Parathyroid adenoma (tissue), 2 donors: Measurements from ENCODE around the gene SERPIND1.

Experiments used
- H2AFZ ChIP-seq: fragments of 300-600 bp; sonication (generic); one replicate; pipeline ENCODE4 v1.7.0; 2017; ENCODE audit warnings: antibody characterized with exemption, mild to moderate bottlenecking
- H3K27ac ChIP-seq: fragments of 300-600 bp; sonication (generic); one replicate; pipeline ENCODE4 v1.7.0; 2017
- H3K27me3 ChIP-seq: fragments of 300-600 bp; sonication (generic); one replicate; pipeline ENCODE4 v1.7.0; 2017; ENCODE audit warnings: low read length; ENCODE audit not compliant: control insufficient read depth, insufficient read depth
- H3K36me3 ChIP-seq: fragments of 300-600 bp; sonication (generic); one replicate; pipeline ENCODE4 v1.7.0; 2017; ENCODE audit warnings: low read length; ENCODE audit not compliant: control insufficient read depth, insufficient read depth
- H3K4me1 ChIP-seq: fragments of 300-600 bp; sonication (generic); one replicate; pipeline ENCODE4 v1.7.0; 2017; ENCODE audit warnings: control low read depth
- H3K4me2 ChIP-seq: fragments of 300-600 bp; sonication (generic); one replicate; pipeline ENCODE4 v1.7.0; 2017; ENCODE audit warnings: low read length
- H3K4me3 ChIP-seq: fragments of 300-600 bp; sonication (generic); one replicate; pipeline ENCODE4 v1.7.0; 2017; ENCODE audit warnings: low read depth, low read length
- H3K79me2 ChIP-seq: fragments of 300-600 bp; sonication (generic); one replicate; pipeline ENCODE4 v1.7.0; 2017; ENCODE audit warnings: control low read depth
- H3K9ac ChIP-seq: fragments of 300-600 bp; sonication (generic); one replicate; pipeline ENCODE4 v1.7.0; 2017; ENCODE audit warnings: mild to moderate bottlenecking
- H3K9me3 ChIP-seq: fragments of 300-600 bp; sonication (generic); one replicate; pipeline ENCODE4 v1.7.0; 2017; ENCODE audit warnings: low read length; ENCODE audit not compliant: control insufficient read depth
- TF ChIP-seq, protein P1 (sequence below): fragments of 300-600 bp; sonication (generic); IDR thresholded peaks from one replicate; pipeline ENCODE4 v1.7.0; 2017; ENCODE audit warnings: antibody characterized with exemption, mild to moderate bottlenecking
- donor health status: primary hyperparathyroidism.

Gene SERPIND1

DNA sequence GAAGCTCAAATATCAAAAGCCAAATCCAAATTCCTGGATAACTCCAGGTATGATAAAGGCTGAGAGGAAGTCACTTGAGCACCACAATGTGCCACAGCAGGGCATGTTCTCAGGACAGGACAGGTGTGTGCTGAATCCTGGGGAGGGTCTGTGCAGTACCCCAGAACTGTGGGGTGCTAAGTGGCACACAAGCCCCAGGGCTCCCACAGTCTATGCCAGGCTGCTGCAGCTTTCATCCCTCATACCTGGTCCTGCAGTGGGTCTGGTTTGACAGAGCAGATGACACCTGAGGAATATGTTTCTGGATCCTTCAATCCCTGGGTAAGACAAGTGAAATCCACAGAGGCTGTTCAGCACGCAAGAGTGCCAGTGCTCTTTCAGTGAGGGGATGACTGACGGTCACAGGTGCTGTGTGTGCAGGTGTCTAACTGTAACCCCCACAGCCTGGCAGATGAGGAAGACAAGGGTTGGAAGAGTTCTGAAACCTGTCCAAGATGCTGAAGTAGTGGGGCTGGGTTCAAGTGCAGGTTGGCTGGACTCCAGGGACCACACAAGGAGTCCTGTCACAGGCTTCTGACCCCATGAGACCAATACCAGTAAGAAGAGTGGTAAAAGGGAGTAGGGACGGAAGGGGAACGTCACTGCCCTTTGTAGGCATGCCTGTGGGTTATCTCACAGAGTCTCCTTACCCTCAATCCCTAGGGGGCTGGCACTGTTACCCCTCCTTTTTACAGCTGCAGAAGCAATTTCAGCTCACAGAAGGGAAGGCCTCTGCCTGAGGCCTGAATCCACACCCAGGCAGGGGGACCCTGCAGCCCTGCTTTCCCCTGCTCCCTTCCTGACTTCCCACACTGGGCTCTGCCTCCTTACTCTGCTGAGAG is 14.1 kb downstream of the SERPIND1 start:
- Histone ChIP-seq H3K79me2 (no peaks in the 10 kb centered on the region), H3K4me2 (no peak overlapping the region), H3K9ac (no peak overlapping the region), H3K4me3 (no peak overlapping the region), H2AFZ (no peak overlapping the region), H3K27ac (no peak overlapping the region), H3K36me3 (no peaks in the 10 kb centered on the region), H3K4me1 (no peaks in the 10 kb centered on the region), H3K27me3 (no peaks in the 10 kb centered on the region), H3K9me3 (no peaks in the 10 kb centered on the region)
- TF ChIP-seq, protein P1, sequence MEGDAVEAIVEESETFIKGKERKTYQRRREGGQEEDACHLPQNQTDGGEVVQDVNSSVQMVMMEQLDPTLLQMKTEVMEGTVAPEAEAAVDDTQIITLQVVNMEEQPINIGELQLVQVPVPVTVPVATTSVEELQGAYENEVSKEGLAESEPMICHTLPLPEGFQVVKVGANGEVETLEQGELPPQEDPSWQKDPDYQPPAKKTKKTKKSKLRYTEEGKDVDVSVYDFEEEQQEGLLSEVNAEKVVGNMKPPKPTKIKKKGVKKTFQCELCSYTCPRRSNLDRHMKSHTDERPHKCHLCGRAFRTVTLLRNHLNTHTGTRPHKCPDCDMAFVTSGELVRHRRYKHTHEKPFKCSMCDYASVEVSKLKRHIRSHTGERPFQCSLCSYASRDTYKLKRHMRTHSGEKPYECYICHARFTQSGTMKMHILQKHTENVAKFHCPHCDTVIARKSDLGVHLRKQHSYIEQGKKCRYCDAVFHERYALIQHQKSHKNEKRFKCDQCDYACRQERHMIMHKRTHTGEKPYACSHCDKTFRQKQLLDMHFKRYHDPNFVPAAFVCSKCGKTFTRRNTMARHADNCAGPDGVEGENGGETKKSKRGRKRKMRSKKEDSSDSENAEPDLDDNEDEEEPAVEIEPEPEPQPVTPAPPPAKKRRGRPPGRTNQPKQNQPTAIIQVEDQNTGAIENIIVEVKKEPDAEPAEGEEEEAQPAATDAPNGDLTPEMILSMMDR: no peak

- no peak overlapping the region for H2AFZ ChIP-seq
- no peaks in the 10 kb centered on the region for H3K27me3 ChIP-seq
- no peak overlapping the region for H3K9ac ChIP-seq
- H3K4me1 ChIP-seq: no peaks in the 10 kb centered on the region
- no peak overlapping the region for H3K4me3 ChIP-seq
- H3K9me3 ChIP-seq: no peaks in the 10 kb centered on the region
- no peak overlapping the region for H3K27ac ChIP-seq
- H3K36me3 ChIP-seq: no peaks in the 10 kb centered on the region
- H3K79me2 ChIP-seq: no peaks in the 10 kb centered on the region
- no peak overlapping the region for H3K4me2 ChIP-seq
- TF ChIP-seq, protein P1: no peak
These were observed 14.9 kb downstream of the SERPIND1 start for GRCh38 chr22:20788627-20789344.

DNA sequence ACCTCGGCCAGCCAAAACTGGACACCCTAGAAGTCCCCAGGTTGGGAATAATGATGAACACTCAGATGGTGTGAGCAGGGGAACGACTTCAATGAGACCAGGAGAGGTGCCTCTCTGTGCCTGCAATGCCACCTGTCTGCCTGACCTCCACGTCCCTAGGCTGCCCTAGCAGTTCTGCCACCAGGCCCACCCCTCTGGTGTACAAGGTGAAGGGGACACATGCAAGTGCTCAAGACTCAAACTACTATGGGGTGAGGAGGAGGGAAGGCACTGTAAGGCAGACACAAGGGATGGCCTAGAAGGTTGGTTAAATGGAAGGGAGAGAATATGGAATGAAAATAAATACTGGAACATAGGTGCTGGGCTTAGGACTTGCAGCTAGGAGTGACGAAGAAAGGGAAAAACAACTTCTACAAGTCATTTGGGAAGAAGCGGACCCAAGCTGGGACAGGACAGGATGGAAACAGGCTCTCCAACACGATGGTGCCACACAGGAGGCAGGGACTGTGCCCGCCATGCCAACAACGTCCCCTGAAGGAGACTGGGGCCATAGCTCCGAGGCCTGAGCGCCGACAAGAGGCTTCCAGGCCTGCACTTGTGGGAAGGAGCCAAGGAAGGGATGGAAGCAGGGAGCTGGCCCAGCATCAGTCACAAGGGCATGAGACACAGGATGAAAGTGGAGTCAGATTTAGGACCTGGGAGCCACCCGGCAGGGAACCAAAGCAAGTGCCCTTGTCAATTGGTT is 18.5 kb downstream of the SERPIND1 start:
- Histone ChIP-seq H3K4me2 (no peak overlapping the region), H3K27me3 (no peaks in the 10 kb centered on the region), H3K79me2 (no peaks in the 10 kb centered on the region), H3K36me3 (no peaks in the 10 kb centered on the region), H3K4me1 (no peaks in the 10 kb centered on the region), H3K9ac (no peak overlapping the region), H3K4me3 (no peak overlapping the region), H2AFZ (no peak overlapping the region), H3K27ac (no peak overlapping the region), H3K9me3 (no peaks in the 10 kb centered on the region)
- TF ChIP-seq, protein P1: no peak

DNA sequence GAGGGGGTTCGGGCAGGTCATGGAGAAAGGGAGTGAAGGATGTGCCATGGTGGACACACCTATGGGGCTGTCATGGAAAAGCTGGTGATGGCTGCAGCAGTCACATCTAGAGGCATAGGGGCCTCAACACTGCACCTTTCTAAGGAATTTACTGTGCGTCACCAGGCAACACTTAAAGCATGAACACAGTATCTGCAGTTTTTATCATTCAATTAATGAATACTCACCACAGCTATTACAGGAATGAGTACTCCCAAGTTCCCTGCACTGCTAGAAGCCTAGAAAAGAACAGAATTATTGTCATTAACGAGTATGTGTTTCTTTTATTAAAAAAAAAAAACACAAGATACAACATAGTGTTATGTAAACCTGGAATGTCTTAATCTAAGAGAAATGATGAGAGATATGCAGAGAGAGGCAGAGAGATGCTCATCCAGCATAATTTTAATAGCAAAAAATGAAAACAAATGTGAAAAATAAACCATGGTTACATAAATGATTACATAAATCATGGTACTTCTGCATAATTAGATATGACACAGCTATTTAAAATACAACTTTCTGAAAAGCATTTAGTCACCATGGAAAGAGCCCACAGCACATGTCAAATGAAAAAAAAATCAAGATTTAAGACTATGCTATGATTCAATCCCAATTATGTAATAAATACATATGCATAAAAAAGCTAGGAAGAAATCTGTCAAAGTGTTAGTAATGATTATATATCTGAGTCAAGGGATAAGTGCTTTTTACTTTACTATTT is 19.2 kb downstream of the SERPIND1 start:
- Histone ChIP-seq H3K4me1 (no peaks in the 10 kb centered on the region), H3K27me3 (no peaks in the 10 kb centered on the region), H3K9ac (no peak overlapping the region), H3K36me3 (no peaks in the 10 kb centered on the region), H2AFZ (no peak overlapping the region), H3K9me3 (no peaks in the 10 kb centered on the region), H3K79me2 (no peaks in the 10 kb centered on the region), H3K4me2 (no peak overlapping the region), H3K27ac (no peak overlapping the region), H3K4me3 (no peak overlapping the region)
- TF ChIP-seq, protein P1: no peak
